Measurements from ENCODE around the gene ACOXL.

GRCh38 chr2:110815938-110816337 lies 83.6 kb downstream of the ACOXL start:
- TF ChIP-seq POLR2AphosphoS5 (IDR thresholded peaks at IDR 0.05; ENCODE audit: low read depth, low read length) (no peak), POU2F2 (IDR thresholded peaks at IDR 0.05; ENCODE audit: low read depth, low read length) (no peak), POLR2A (IDR thresholded peaks at IDR 0.05; ENCODE audit: low read depth, low read length) (no peak), TAF1 (IDR thresholded peaks at IDR 0.05; ENCODE audit: low read depth, low read length) (no peak), PAX5 (IDR thresholded peaks at IDR 0.05; ENCODE audit: insufficient read depth, low read length, severe bottlenecking) (no peak)
